Astrocyte (in vitro differentiated cells and primary cell): ENCODE results near the gene TBX2. TPM values are rescaled to one million over a fixed set of nuclear protein-coding genes. Genes with fewer than 3 reads are reported as not detected.
"Not testable (repeated sequence)": the region's sequence is repeated elsewhere in the genome, so short reads cannot be mapped to it uniquely, and the experiment has no call there.

Experiments
- DNase-seq: peaks from one replicate; pipeline ENCODE4 v3.0.0-alpha.2; 2010; ENCODE audit warnings: low read depth
- FAIRE-seq: peaks from 2 replicates; lab custom pipeline; 2011; peaks lifted over from hg19 to GRCh38; lab: Jason Lieb, UNC
- H2AFZ ChIP-seq: 2 replicates; pipeline ENCODE4 v1.6.0; 2012; ENCODE audit warnings: low read depth, low read length, inconsistent platforms
- H3K27ac ChIP-seq: 2 replicates; pipeline ENCODE4 v1.5.1; 2011; ENCODE audit warnings: low read depth, low read length, inconsistent platforms
- H3K27me3 ChIP-seq: 2 replicates; pipeline ENCODE4 v1.6.0; 2011; ENCODE audit warnings: low read length, inconsistent platforms; ENCODE audit not compliant: insufficient read depth
- H3K36me3 ChIP-seq: 2 replicates; pipeline ENCODE4 v1.5.1; 2011; ENCODE audit warnings: low read length, inconsistent platforms; ENCODE audit not compliant: insufficient read depth
- H3K4me1 ChIP-seq: 2 replicates; pipeline ENCODE4 v1.5.1; 2011; ENCODE audit warnings: low read length, inconsistent platforms; ENCODE audit not compliant: insufficient read depth
- H3K4me2 ChIP-seq: 2 replicates; pipeline ENCODE4 v1.6.0; 2012; ENCODE audit warnings: low read length, inconsistent platforms
- H3K4me3 ChIP-seq: 2 replicates; pipeline ENCODE4 v1.5.1; 2011; ENCODE audit warnings: low read depth, mild to moderate bottlenecking, low read length, inconsistent platforms; ENCODE audit not compliant: insufficient read depth
- H3K79me2 ChIP-seq: 2 replicates; pipeline ENCODE4 v1.6.0; 2012; ENCODE audit warnings: mild to moderate bottlenecking, low read length, inconsistent platforms; ENCODE audit not compliant: insufficient read depth
- H3K9ac ChIP-seq: 2 replicates; pipeline ENCODE4 v1.6.0; 2012; ENCODE audit warnings: mild to moderate bottlenecking, low read length, inconsistent platforms
- H3K9me3 ChIP-seq: 2 replicates; pipeline ENCODE4 v1.5.1; 2012; ENCODE audit warnings: low read depth, mild to moderate bottlenecking, low read length, inconsistent platforms; ENCODE audit not compliant: insufficient read depth
- H4K20me1 ChIP-seq: 2 replicates; pipeline ENCODE4 v1.6.0; 2012; ENCODE audit warnings: low read length, inconsistent platforms; ENCODE audit not compliant: insufficient read depth
- H3K27ac Mint-ChIP-seq: one replicate; pipeline ENCODE4 v1.8.0; 2021; ENCODE audit warnings: mild to moderate bottlenecking, mixed read lengths; ENCODE audit not compliant: unreplicated experiment
- H3K27me3 Mint-ChIP-seq: one replicate; pipeline ENCODE4 v1.8.0; 2021; ENCODE audit warnings: low read depth, mixed read lengths; ENCODE audit not compliant: unreplicated experiment
- H3K36me3 Mint-ChIP-seq: one replicate; pipeline ENCODE4 v1.8.0; 2021; ENCODE audit warnings: low read depth, mixed read lengths; ENCODE audit not compliant: unreplicated experiment
- H3K4me1 Mint-ChIP-seq: one replicate; pipeline ENCODE4 v1.8.0; 2021; ENCODE audit warnings: low read depth, mixed read lengths; ENCODE audit not compliant: unreplicated experiment
- H3K4me3 Mint-ChIP-seq: one replicate; pipeline ENCODE4 v1.8.0; 2021; ENCODE audit warnings: mild to moderate bottlenecking, moderate library complexity, mixed read lengths; ENCODE audit not compliant: unreplicated experiment
- H3K9me3 Mint-ChIP-seq: one replicate; pipeline ENCODE4 v1.8.0; 2021; ENCODE audit warnings: mild to moderate bottlenecking, mixed read lengths; ENCODE audit not compliant: unreplicated experiment
- CTCF ChIP-seq: IDR thresholded peaks from 2 replicates; pipeline ENCODE4 v1.5.1; 2011; ENCODE audit warnings: low read depth, mild to moderate bottlenecking, inconsistent platforms, low read length, moderate library complexity; ENCODE audit not compliant: insufficient read depth
- EZH2 ChIP-seq: IDR thresholded peaks from 2 replicates; pipeline ENCODE4 v1.6.1; 2012; ENCODE audit warnings: mild to moderate bottlenecking, low read length, inconsistent platforms; ENCODE audit not compliant: insufficient read depth
- total RNA-seq: library from RNA; stranded (reverse); gene quantifications from 2 replicates; pipeline ENCODE4 v1.2.1, GENCODE V29; 2021

TBX2 gene
- total RNA-seq, 1 donor from 2014 or later: 0.50 TPM

GRCh38 chr17:61353615-61354014 is 46.0 kb upstream of the TBX2 start:
- H3K4me1 Mint-ChIP-seq: peaks cover 4% of the 10 kb centered on the region
- Histone ChIP-seq H3K79me2 (no peaks in the 10 kb centered on the region), H3K4me2 (no peak overlapping the region), H3K9me3 (no peaks in the 10 kb centered on the region), H3K9ac (no peak overlapping the region), H3K36me3 (no peaks in the 10 kb centered on the region), H3K27me3 (no peaks in the 10 kb centered on the region), H3K4me3 (no peak overlapping the region), H3K4me1 (no peaks in the 10 kb centered on the region), H4K20me1 (no peaks in the 10 kb centered on the region), H3K27ac (no peak overlapping the region), H2AFZ (no peak overlapping the region)
- FAIRE-seq (no peak), DNase-seq (no peak)
- H3K4me3 Mint-ChIP-seq: no peak overlapping the region
- no peaks in the 10 kb centered on the region for H3K27me3 Mint-ChIP-seq
- H3K27ac Mint-ChIP-seq: no peak overlapping the region
- H3K9me3 Mint-ChIP-seq: no peaks in the 10 kb centered on the region
- H3K36me3 Mint-ChIP-seq: no peaks in the 10 kb centered on the region
- no peak for TF ChIP-seq EZH2
- TF ChIP-seq CTCF: no peak

GRCh38 chr17:61354895-61355874 is 44.5 kb upstream of the TBX2 start:
- Histone ChIP-seq H2AFZ (no peak overlapping the region), H3K4me1 (no peaks in the 10 kb centered on the region), H3K27ac (no peak overlapping the region), H3K9me3 (no peaks in the 10 kb centered on the region), H3K79me2 (no peaks in the 10 kb centered on the region), H3K4me3 (no peak overlapping the region), H4K20me1 (no peaks in the 10 kb centered on the region), H3K36me3 (no peaks in the 10 kb centered on the region), H3K4me2 (no peak overlapping the region), H3K9ac (no peak overlapping the region), H3K27me3 (no peaks in the 10 kb centered on the region)
- Mint-ChIP-seq H3K36me3 (no peaks in the 10 kb centered on the region), H3K4me1 (peaks cover 4% of the 10 kb centered on the region), H3K9me3 (no peaks in the 10 kb centered on the region), H3K27ac (no peak overlapping the region), H3K4me3 (no peak overlapping the region), H3K27me3 (no peaks in the 10 kb centered on the region)
- TF ChIP-seq EZH2 (no peak), CTCF (no peak)
- no peak for FAIRE-seq
- DNase-seq: no peak

- H4K20me1 ChIP-seq, H3K27me3 ChIP-seq, H3K4me3 ChIP-seq, H3K36me3 ChIP-seq, H3K9me3 Mint-ChIP-seq, H3K27ac ChIP-seq, H3K79me2 ChIP-seq, H2AFZ ChIP-seq, H3K4me1 Mint-ChIP-seq, H3K4me1 ChIP-seq, DNase-seq, FAIRE-seq, H3K4me3 Mint-ChIP-seq, H3K27ac Mint-ChIP-seq, H3K9ac ChIP-seq, H3K27me3 Mint-ChIP-seq, H3K9me3 ChIP-seq, H3K36me3 Mint-ChIP-seq: not testable (repeated sequence)
- H3K4me2 ChIP-seq: peak overlapping the region; percentile 47
Observed at GRCh38 chr17:61357061-61357460, 42.6 kb upstream of the TBX2 start.

- not testable (repeated sequence) for H3K36me3 ChIP-seq, H2AFZ ChIP-seq, H3K4me2 ChIP-seq, H3K27ac Mint-ChIP-seq, H3K27me3 ChIP-seq, DNase-seq, H3K9ac ChIP-seq, H3K4me3 Mint-ChIP-seq, H3K79me2 ChIP-seq, H3K27ac ChIP-seq, H3K9me3 ChIP-seq, H3K27me3 Mint-ChIP-seq, H3K4me1 ChIP-seq, H3K4me1 Mint-ChIP-seq, H3K9me3 Mint-ChIP-seq, H3K36me3 Mint-ChIP-seq, H3K4me3 ChIP-seq, FAIRE-seq, H4K20me1 ChIP-seq
Observed at GRCh38 chr17:61359513-61359912, 40.1 kb upstream of the TBX2 start.
